H1 (cell line): Measurements from ENCODE around the gene TBC1D3B. TPM values are rescaled to one million over a fixed set of nuclear protein-coding genes. Genes with fewer than 3 reads are reported as not detected.

Source experiments
- CTCF ChIA-PET: fragments of 300-600 bp; sonication (Branson Sonifier 250); formaldehyde crosslinking; loops from one replicate; lab custom pipeline; 2021; ENCODE audit not compliant: partially characterized antibody; lab: Charles Lee
- POLR2A ChIA-PET: fragments of 300-600 bp; sonication (Branson Sonifier 250); formaldehyde crosslinking; loops from one replicate; lab custom pipeline; 2021; ENCODE audit warnings: inconsistent platforms; ENCODE audit not compliant: partially characterized antibody; lab: Charles Lee
- DNase-seq, 2 experiments: peaks; one replicate each; pipeline versions ENCODE4 v3.0.0 to v3.0.0-alpha.2; 2010 to 2022; ENCODE audit warnings: low spot score in 2 of 2, low read depth in 1 of 2, mixed read lengths in 1 of 2
- FAIRE-seq: peaks from 2 replicates; lab custom pipeline; 2011; peaks lifted over from hg19 to GRCh38; lab: Jason Lieb, UNC
- H2AFZ ChIP-seq: 2 replicates; pipeline ENCODE4 v1.8.1; 2012; ENCODE audit warnings: low read length, inconsistent platforms
- H2AK5ac ChIP-seq: 2 replicates; pipeline ENCODE4 v1.6.1; 2013; ENCODE audit warnings: low read depth, low read length
- H2BK120ac ChIP-seq: replicated peaks from 2 replicates; pipeline ENCODE3; 2013; ENCODE audit warnings: low read depth, low read length, inconsistent platforms
- H2BK12ac ChIP-seq: 2 replicates; pipeline ENCODE4 v1.6.1; 2013; ENCODE audit warnings: low read depth, low read length
- H2BK15ac ChIP-seq: 2 replicates; pipeline ENCODE4 v1.6.1; 2013; ENCODE audit warnings: low read length
- H2BK20ac ChIP-seq: 2 replicates; pipeline ENCODE4 v1.6.1; 2013; ENCODE audit warnings: low read length
- H2BK5ac ChIP-seq: 2 replicates; pipeline ENCODE4 v1.6.1; 2013; ENCODE audit warnings: low read depth, low read length
- H3K14ac ChIP-seq: 2 replicates; pipeline ENCODE4 v1.6.1; 2013; ENCODE audit warnings: inconsistent platforms; ENCODE audit not compliant: insufficient read length
- H3K18ac ChIP-seq: 2 replicates; pipeline ENCODE4 v1.6.1; 2013; ENCODE audit warnings: low read length; ENCODE audit errors: extremely low read depth
- H3K23ac ChIP-seq: 2 replicates; pipeline ENCODE4 v1.6.1; 2013; ENCODE audit warnings: inconsistent platforms; ENCODE audit not compliant: insufficient read length
- H3K23me2 ChIP-seq: 2 replicates; pipeline ENCODE4 v1.6.1; 2013; ENCODE audit warnings: low read depth, low read length
- H3K27ac ChIP-seq: 2 replicates; pipeline ENCODE4 v1.6.1; 2011; ENCODE audit warnings: low read depth, low read length, inconsistent platforms
- H3K27me3 ChIP-seq, 4 experiments: replicated peaks in 1 of 4; 1 replicate in 1 of 4; 2 replicates in 3 of 4; pipeline versions ENCODE4 v1.6.1 to v1.8.1; 2011 to 2013; ENCODE audit warnings: low read length in 3 of 4, mild to moderate bottlenecking in 3 of 4, inconsistent platforms in 2 of 4, mixed read lengths in 2 of 4, moderate library complexity in 1 of 4; ENCODE audit not compliant: control insufficient read depth in 3 of 4, insufficient read depth in 3 of 4; ENCODE audit errors: extremely low read depth in 1 of 4
- H3K36me3 ChIP-seq, 4 experiments: 2 replicates each; pipeline versions ENCODE4 v1.6.1 to v1.8.1; 2011 to 2013; ENCODE audit warnings: mild to moderate bottlenecking in 4 of 4, low read length in 3 of 4, moderate library complexity in 2 of 4, control low read depth in 1 of 4, inconsistent platforms in 1 of 4; ENCODE audit not compliant: insufficient read depth in 4 of 4, control insufficient read depth in 2 of 4
- H3K4ac ChIP-seq: replicated peaks from 2 replicates; pipeline ENCODE3; 2013; ENCODE audit warnings: low read length, low read depth, mixed read lengths, inconsistent platforms; ENCODE audit not compliant: insufficient read length
- H3K4me1 ChIP-seq, 4 experiments: replicated peaks in 1 of 4; 1 replicate in 1 of 4; 2 replicates in 3 of 4; pipeline versions ENCODE4 v1.6.1 to v1.8.1; 2011 to 2013; ENCODE audit warnings: low read length in 3 of 4, inconsistent platforms in 2 of 4, mixed read lengths in 1 of 4; ENCODE audit not compliant: insufficient read depth in 4 of 4, control insufficient read depth in 3 of 4
- H3K4me2 ChIP-seq, 2 experiments: 2 replicates each; pipeline versions ENCODE4 v1.6.1 to v1.8.1; 2011 to 2013; ENCODE audit warnings: low read depth in 2 of 2, low read length in 2 of 2, control low read depth in 1 of 2, inconsistent platforms in 1 of 2, mild to moderate bottlenecking in 1 of 2; ENCODE audit not compliant: insufficient read depth in 1 of 2
- H3K4me3 ChIP-seq, 4 experiments: fragments of 200-600, 300-600 bp in 1 of 4; sonication (generic), shearing (Covaris generic), sonication (Bioruptor Twin) in 1 of 4; 2 replicates each; pipeline versions ENCODE4 v1.5.1 to v1.8.1; 2011 to 2016; ENCODE audit warnings: low read length in 4 of 4, low read depth in 3 of 4, control low read depth in 2 of 4, inconsistent platforms in 2 of 4, mild to moderate bottlenecking in 2 of 4, mixed read lengths in 1 of 4, moderate library complexity in 1 of 4; ENCODE audit not compliant: insufficient read depth in 2 of 4; ENCODE audit errors: extremely low read depth in 1 of 4
- H3K56ac ChIP-seq: replicated peaks from 2 replicates; pipeline ENCODE3; 2013; ENCODE audit warnings: low read depth, mild to moderate bottlenecking, mixed read lengths, low read length, inconsistent platforms; ENCODE audit not compliant: insufficient read length
- H3K79me1 ChIP-seq: 2 replicates; pipeline ENCODE4 v1.6.1; 2013; ENCODE audit warnings: low read depth, low read length, control low read depth
- H3K79me2 ChIP-seq, 2 experiments: 2 replicates each; pipeline versions ENCODE4 v1.6.1 to v1.8.1; 2012 to 2013; ENCODE audit warnings: low read length in 2 of 2, mild to moderate bottlenecking in 2 of 2, inconsistent platforms in 1 of 2; ENCODE audit not compliant: insufficient read depth in 2 of 2, control insufficient read depth in 1 of 2
- H3K9ac ChIP-seq, 4 experiments: replicated peaks in 1 of 4; 1 replicate in 1 of 4; 2 replicates in 3 of 4; pipeline versions ENCODE4 v1.6.1 to v1.8.1; 2011 to 2013; ENCODE audit warnings: low read depth in 3 of 4, low read length in 3 of 4, control low read depth in 2 of 4, mild to moderate bottlenecking in 2 of 4, moderate library complexity in 2 of 4, inconsistent platforms in 1 of 4; ENCODE audit errors: extremely low read depth in 1 of 4
- H3K9me3 ChIP-seq, 2 experiments: 2 replicates each; pipeline versions ENCODE4 v1.6.1 to v1.8.1; 2012 to 2013; ENCODE audit warnings: mild to moderate bottlenecking in 2 of 2, moderate library complexity in 2 of 2, control low read depth in 1 of 2, inconsistent platforms in 1 of 2, low read depth in 1 of 2, low read length in 1 of 2, mixed read lengths in 1 of 2; ENCODE audit not compliant: insufficient read depth in 2 of 2
- H4K20me1 ChIP-seq, 2 experiments: replicated peaks in 1 of 2; 2 replicates each; pipeline versions ENCODE3 to v1.8.1; 2011 to 2013; ENCODE audit warnings: inconsistent platforms in 2 of 2, low read length in 2 of 2, mild to moderate bottlenecking in 1 of 2; ENCODE audit not compliant: insufficient read depth in 2 of 2, control insufficient read depth in 1 of 2
- H4K5ac ChIP-seq: 2 replicates; pipeline ENCODE4 v1.6.1; 2013; ENCODE audit warnings: low read length, low read depth, mixed read lengths, inconsistent platforms; ENCODE audit not compliant: insufficient read length
- H4K8ac ChIP-seq: 2 replicates; pipeline ENCODE4 v1.8.0; 2013; ENCODE audit warnings: mild to moderate bottlenecking, moderate library complexity, low read length, inconsistent platforms; ENCODE audit not compliant: insufficient read depth; ENCODE audit errors: extremely low read depth
- H4K91ac ChIP-seq: replicated peaks from 2 replicates; pipeline ENCODE3; 2013; ENCODE audit warnings: low read length, mixed read lengths, inconsistent platforms; ENCODE audit not compliant: insufficient read length
- BCL11A ChIP-seq, 2 experiments: IDR thresholded peaks; one replicate each; pipeline ENCODE4 v1.6.1; 2011; ENCODE audit warnings: low read depth in 2 of 2, low read length in 2 of 2, mild to moderate bottlenecking in 2 of 2
- BRCA1 ChIP-seq: IDR thresholded peaks from 2 replicates; pipeline ENCODE4 v1.6.1; 2012; ENCODE audit warnings: low read depth, low read length, improper control_type of control experiment
- CHD2 ChIP-seq: IDR thresholded peaks from 2 replicates; pipeline ENCODE4 v1.6.1; 2012; ENCODE audit warnings: low read length, improper control_type of control experiment
- WGBS, 2 experiments: shearing (Covaris generic) in 1 of 2; methylation state at CpG; one replicate each; pipeline versions ENCODE4 v1.1.6 to v1.1.7; 2013 to 2015; ENCODE audit warnings: low lambda C conversion rate in 2 of 2, mixed read lengths in 2 of 2, inconsistent platforms in 1 of 2, low coverage in 1 of 2, missing lambda C conversion rate in 1 of 2; ENCODE audit not compliant: insufficient replicate concordance in 2 of 2, insufficient coverage in 1 of 2, insufficient read length in 1 of 2; ENCODE audit errors: extremely low coverage in 1 of 2, missing lambda C conversion rate in 1 of 2; 5-methylcytosine and 5-hydroxymethylcytosine counted together
- polyA plus RNA-seq, 7 experiments: library from polyadenylated mRNA; depleted of rRNA in 3 of 7; stranded (reverse) in 5 of 7; unstranded in 2 of 7; fragments of >200 nt in 5 of 7; fragments of 200-250 nt in 2 of 7; gene quantifications; 1 replicate in 5 of 7; 2 replicates in 1 of 7; 4 replicates in 1 of 7; pipeline versions ENCODE4 v1.2.1 to v1.2.3, GENCODE V29; 2011 to 2013; ENCODE audit warnings: missing spikeins in 2 of 7, mixed read lengths in 2 of 7
- total RNA-seq: library from RNA; stranded (reverse); fragmentation: NEBNext Ultra II Directional; extraction: Animal tissue kit (Norgen Biotek cat#: 25700); gene quantifications from 2 replicates; pipeline ENCODE4 v1.2.1, GENCODE V29; 2021

The TBC1D3B gene
- total and polyA plus RNA-seq, 2 of the 8 experiments (the other 6 are each of a cell fraction or from before 2014, with no cell fraction given), result 0.54 to 6.2 TPM

GRCh38 chr17:36129616-36130015 lies 46.8 kb downstream of the TBC1D3B start:
- ChIA-PET POLR2A (no interaction called here), CTCF (interaction anchor here (0.9 to 2.1 kb wide), 3 partner anchors 57 to 160 kb away, joined by 3 to 6 read pairs (median 4); no protein-coding TSS in a partner anchor)
- no peak overlapping the region for H4K8ac ChIP-seq
- no peaks in the 10 kb centered on the region for H3K36me3 ChIP-seq
- no peak overlapping the region for H2AK5ac ChIP-seq
- H2BK120ac ChIP-seq, result no peak overlapping the region
- H2BK15ac ChIP-seq, result no peak overlapping the region
- H2AFZ ChIP-seq, result no peak overlapping the region
- no peaks in the 10 kb centered on the region for H4K20me1 ChIP-seq
- no peak overlapping the region for H2BK20ac ChIP-seq
- H2BK5ac ChIP-seq, result no peak overlapping the region
- no peaks in the 10 kb centered on the region for H3K27me3 ChIP-seq
- no peak overlapping the region for H3K4me2 ChIP-seq
- H3K56ac ChIP-seq, result no peak overlapping the region
- no peak overlapping the region for H3K18ac ChIP-seq
- H3K4me3 ChIP-seq, result no peak overlapping the region
- no peak for DNase-seq
- no peaks in the 10 kb centered on the region for H3K79me1 ChIP-seq
- H4K5ac ChIP-seq, result no peak overlapping the region
- H3K9ac ChIP-seq, result no peak overlapping the region
- no peak overlapping the region for H4K91ac ChIP-seq
- no peak overlapping the region for H3K4ac ChIP-seq
- no peak for FAIRE-seq
- H3K27ac ChIP-seq, result no peak overlapping the region
- no peak overlapping the region for H3K14ac ChIP-seq
- no peaks in the 10 kb centered on the region for H3K23me2 ChIP-seq
- H2BK12ac ChIP-seq, result no peak overlapping the region
- H3K9me3 ChIP-seq, result no peaks in the 10 kb centered on the region
- H3K23ac ChIP-seq, result no peak overlapping the region
- H3K79me2 ChIP-seq, result no peaks in the 10 kb centered on the region
- peaks cover 0 to 4% (median 2%) of the 10 kb centered on the region in 4 experiments; a peak in 4 of 7 replicates for H3K4me1 ChIP-seq
- WGBS, 2 experiments, result 81% methylated on average over 1 of the region's 1 CpG; no CpG with 5 or more reads in 1 of the 2 experiments
- TF ChIP-seq BRCA1 (no peak), CHD2 (no peak), BCL11A (IDR thresholded peaks at IDR 0.05; ENCODE audit: low read depth in 2 of 2, low read length in 2 of 2) (no peak)
